ENCODE measurements around the gene SLC35G1. TPM values are rescaled to one million over a fixed set of nuclear protein-coding genes. Genes with fewer than 3 reads are reported as not detected.

SLC35G1 gene
- total RNA-seq, 1 donor from 2014 or later: 3.4 TPM

GRCh38 chr10:93907059-93907458 lies 13.3 kb downstream of the SLC35G1 start:
- no peaks in the 10 kb centered on the region for H3K9me3 ChIP-seq
- no peaks in the 10 kb centered on the region for H3K4me1 ChIP-seq
- no peaks in the 10 kb centered on the region for H3K27me3 ChIP-seq
- TF ChIP-seq POLR2AphosphoS5 (IDR thresholded peaks at IDR 0.05; ENCODE audit: insufficient read depth in 1 of 2, low read depth in 1 of 2) (no peak), POLR2A (IDR thresholded peaks at IDR 0.05) (no peak)
- TF ChIP-seq, protein P1, sequence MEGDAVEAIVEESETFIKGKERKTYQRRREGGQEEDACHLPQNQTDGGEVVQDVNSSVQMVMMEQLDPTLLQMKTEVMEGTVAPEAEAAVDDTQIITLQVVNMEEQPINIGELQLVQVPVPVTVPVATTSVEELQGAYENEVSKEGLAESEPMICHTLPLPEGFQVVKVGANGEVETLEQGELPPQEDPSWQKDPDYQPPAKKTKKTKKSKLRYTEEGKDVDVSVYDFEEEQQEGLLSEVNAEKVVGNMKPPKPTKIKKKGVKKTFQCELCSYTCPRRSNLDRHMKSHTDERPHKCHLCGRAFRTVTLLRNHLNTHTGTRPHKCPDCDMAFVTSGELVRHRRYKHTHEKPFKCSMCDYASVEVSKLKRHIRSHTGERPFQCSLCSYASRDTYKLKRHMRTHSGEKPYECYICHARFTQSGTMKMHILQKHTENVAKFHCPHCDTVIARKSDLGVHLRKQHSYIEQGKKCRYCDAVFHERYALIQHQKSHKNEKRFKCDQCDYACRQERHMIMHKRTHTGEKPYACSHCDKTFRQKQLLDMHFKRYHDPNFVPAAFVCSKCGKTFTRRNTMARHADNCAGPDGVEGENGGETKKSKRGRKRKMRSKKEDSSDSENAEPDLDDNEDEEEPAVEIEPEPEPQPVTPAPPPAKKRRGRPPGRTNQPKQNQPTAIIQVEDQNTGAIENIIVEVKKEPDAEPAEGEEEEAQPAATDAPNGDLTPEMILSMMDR (IDR thresholded peaks at IDR 0.05): no peak
- no peak overlapping the region for H3K4me3 ChIP-seq
- no peak for DNase-seq (ENCODE audit: extremely low spot score in 2 of 2)
- intact Hi-C loops (cut with DNase I): no loop called here
- H3K27ac ChIP-seq: no peak overlapping the region
- no peaks in the 10 kb centered on the region for H3K36me3 ChIP-seq

- intact Hi-C loops (cut with DNase I): no loop called here
- Histone ChIP-seq H3K4me1 (no peaks in the 10 kb centered on the region), H3K27ac (no peak overlapping the region), H3K4me3 (no peak overlapping the region), H3K9me3 (no peaks in the 10 kb centered on the region), H3K27me3 (no peaks in the 10 kb centered on the region), H3K36me3 (no peaks in the 10 kb centered on the region)
- TF ChIP-seq POLR2AphosphoS5 (IDR thresholded peaks at IDR 0.05; ENCODE audit: insufficient read depth in 1 of 2, low read depth in 1 of 2): no peak
- TF ChIP-seq, protein P1 (IDR thresholded peaks at IDR 0.05): no peak
- TF ChIP-seq POLR2A (IDR thresholded peaks at IDR 0.05): no peak
- no peak for DNase-seq (ENCODE audit: extremely low spot score in 2 of 2)
Observed at GRCh38 chr10:93911866-93912265, 18.1 kb downstream of the SLC35G1 start.

DNA sequence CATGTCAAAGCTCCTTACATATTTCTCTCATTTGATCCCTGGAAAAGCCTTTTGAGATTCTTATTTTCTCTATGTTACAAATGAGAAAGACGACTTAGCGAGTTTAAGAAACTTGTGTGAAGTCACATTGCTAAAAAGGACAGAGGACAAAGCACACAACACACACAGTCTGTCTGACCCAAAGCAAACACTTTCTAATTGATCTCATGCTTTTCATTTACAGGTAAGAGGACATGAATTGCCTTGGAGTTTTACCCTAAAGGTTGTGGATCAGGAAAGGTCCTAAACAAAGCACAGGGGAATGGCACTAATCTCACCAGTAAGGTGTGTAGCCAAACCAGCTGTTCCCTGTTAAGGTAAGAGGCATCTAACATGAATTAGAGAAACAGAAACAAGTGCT lies 18.7 kb downstream of the SLC35G1 start:
- Histone ChIP-seq H3K36me3 (no peaks in the 10 kb centered on the region), H3K4me1 (no peaks in the 10 kb centered on the region), H3K4me3 (no peak overlapping the region), H3K27ac (no peak overlapping the region), H3K9me3 (no peaks in the 10 kb centered on the region), H3K27me3 (no peaks in the 10 kb centered on the region)
- intact Hi-C loops (cut with DNase I): no loop called here
- no peak for TF ChIP-seq POLR2AphosphoS5 (IDR thresholded peaks at IDR 0.05; ENCODE audit: insufficient read depth in 1 of 2, low read depth in 1 of 2)
- TF ChIP-seq POLR2A (IDR thresholded peaks at IDR 0.05): no peak
- TF ChIP-seq, protein P1 (IDR thresholded peaks at IDR 0.05): no peak
- no peak for DNase-seq (ENCODE audit: extremely low spot score in 2 of 2)

DNA sequence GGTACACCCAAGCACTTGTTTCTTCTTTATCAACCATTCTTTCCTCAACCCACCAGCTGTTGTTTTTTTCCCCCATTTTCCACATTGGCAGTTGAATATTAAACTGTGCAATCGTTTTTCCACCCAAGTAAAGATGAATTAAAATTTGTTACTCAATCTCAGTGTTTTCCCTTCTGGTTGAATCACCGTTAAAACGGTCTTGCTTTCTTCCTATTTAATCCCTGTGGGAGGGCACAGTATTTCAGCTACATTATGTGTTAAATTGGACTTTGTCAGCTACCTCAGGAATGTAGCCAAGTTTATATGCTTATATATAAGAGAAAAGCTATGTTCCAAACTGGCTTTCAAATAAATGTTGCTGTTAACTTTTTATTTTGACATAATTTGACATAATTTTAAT lies 19.9 kb downstream of the SLC35G1 start:
- no peak for DNase-seq (ENCODE audit: extremely low spot score in 2 of 2)
- no peak overlapping the region for H3K4me3 ChIP-seq
- no peaks in the 10 kb centered on the region for H3K9me3 ChIP-seq
- no peaks in the 10 kb centered on the region for H3K4me1 ChIP-seq
- TF ChIP-seq POLR2AphosphoS5 (IDR thresholded peaks at IDR 0.05; ENCODE audit: insufficient read depth in 1 of 2, low read depth in 1 of 2): no peak
- no peak for TF ChIP-seq POLR2A (IDR thresholded peaks at IDR 0.05)
- TF ChIP-seq, protein P1 (IDR thresholded peaks at IDR 0.05): no peak
- no peak overlapping the region for H3K27ac ChIP-seq
- H3K27me3 ChIP-seq: no peaks in the 10 kb centered on the region
- H3K36me3 ChIP-seq: no peaks in the 10 kb centered on the region
- intact Hi-C loops (cut with DNase I): no loop called here

DNA sequence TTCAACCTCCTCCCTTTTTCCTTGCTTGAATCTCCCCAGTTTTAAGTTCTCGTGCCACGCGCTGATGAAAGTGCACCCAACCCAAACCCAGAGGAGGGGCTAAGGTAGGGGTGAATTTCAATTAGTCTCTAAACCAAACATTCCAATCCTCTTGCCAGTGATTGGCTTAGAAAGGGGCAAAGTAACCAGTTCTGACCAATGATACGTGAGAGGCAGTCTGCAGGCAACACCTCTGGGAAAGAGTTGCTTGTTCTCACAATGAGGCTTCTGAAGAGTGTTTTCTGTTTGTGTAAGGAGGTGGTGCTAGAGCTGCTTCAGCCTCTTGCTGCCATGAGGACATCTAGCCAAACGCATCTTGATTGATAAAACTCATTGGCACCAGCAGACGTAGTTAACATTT lies 21.8 kb downstream of the SLC35G1 start:
- no peaks in the 10 kb centered on the region for H3K36me3 ChIP-seq
- no peak for DNase-seq (ENCODE audit: extremely low spot score in 2 of 2)
- TF ChIP-seq POLR2A (IDR thresholded peaks at IDR 0.05) (no peak), POLR2AphosphoS5 (IDR thresholded peaks at IDR 0.05; ENCODE audit: insufficient read depth in 1 of 2, low read depth in 1 of 2) (no peak)
- TF ChIP-seq, protein P1 (IDR thresholded peaks at IDR 0.05): no peak
- H3K9me3 ChIP-seq: no peaks in the 10 kb centered on the region
- H3K27ac ChIP-seq: no peak overlapping the region
- intact Hi-C loops (cut with DNase I): no loop called here
- H3K27me3 ChIP-seq: no peaks in the 10 kb centered on the region
- H3K4me3 ChIP-seq: no peak overlapping the region
- no peaks in the 10 kb centered on the region for H3K4me1 ChIP-seq
